A673 (cell line): ENCODE data around the gene AP2B1. TPM values are rescaled to one million over a fixed set of nuclear protein-coding genes. Genes with fewer than 3 reads are reported as not detected.
A peak's percentile ranks its signal among the peaks of the same experiment; 100 is the strongest.

ENCODE experiments used
- BruUV-seq: library from RNA; stranded (reverse); fragments of 400-500 nt; replicated peaks from 2 replicates; lab custom pipeline; 2021; lab: Mats Ljungman, UMichigan
- CTCF ChIA-PET: fragments of 300-600 bp; sonication (Branson Sonifier 250); formaldehyde crosslinking; loops from one replicate; lab custom pipeline; 2022; ENCODE audit warnings: antibody characterized with exemption; lab: Charles Lee
- POLR2A ChIA-PET: fragments of 300-600 bp; sonication (Branson Sonifier 250); formaldehyde crosslinking; loops from one replicate; lab custom pipeline; 2022; ENCODE audit warnings: antibody characterized with exemption; ENCODE audit not compliant: low non-redundant PET; lab: Charles Lee
- DNase-seq: peaks from one replicate; pipeline ENCODE4 v3.0.0-alpha.2; 2015; ENCODE audit warnings: low spot score
- H3K27ac ChIP-seq: fragments of 200-600 bp; sonication (generic); 2 replicates; pipeline ENCODE4 v1.5.1; 2016; ENCODE audit warnings: mixed run types, low read depth, mild to moderate bottlenecking, mixed read lengths, antibody characterized with exemption, low read length; ENCODE audit not compliant: poor library complexity, severe bottlenecking
- H3K27me3 ChIP-seq: fragments of 200-600 bp; sonication (generic); replicated peaks from 2 replicates; pipeline ENCODE4 v1.6.1; 2017; ENCODE audit warnings: mixed run types, low read depth, mild to moderate bottlenecking, mixed read lengths, antibody characterized with exemption, low read length; ENCODE audit not compliant: insufficient read depth, poor library complexity
- H3K36me3 ChIP-seq: fragments of 200-600 bp; sonication (generic); 2 replicates; pipeline ENCODE4 v1.6.1; 2016; ENCODE audit warnings: mixed run types, mild to moderate bottlenecking, mixed read lengths, antibody characterized with exemption, low read length; ENCODE audit not compliant: insufficient read depth, poor library complexity, severe bottlenecking
- H3K4me1 ChIP-seq: fragments of 200-600 bp; sonication (generic); 2 replicates; pipeline ENCODE4 v1.6.1; 2017; ENCODE audit warnings: mixed run types, mild to moderate bottlenecking, mixed read lengths, antibody characterized with exemption, low read length; ENCODE audit not compliant: insufficient read depth, poor library complexity, severe bottlenecking
- H3K4me3 ChIP-seq: fragments of 200-600 bp; sonication (generic); 2 replicates; pipeline ENCODE4 v1.5.1; 2016; ENCODE audit warnings: low read depth, mixed run types, mild to moderate bottlenecking, mixed read lengths, low read length; ENCODE audit not compliant: poor library complexity, severe bottlenecking
- H3K9me3 ChIP-seq: fragments of 200-600 bp; sonication (generic); 2 replicates; pipeline ENCODE4 v1.6.1; 2016; ENCODE audit warnings: mixed run types, low read depth, mild to moderate bottlenecking, mixed read lengths, antibody characterized with exemption, low read length; ENCODE audit not compliant: poor library complexity, severe bottlenecking
- EZH2 ChIP-seq: fragments of 200-600 bp; sonication (generic); IDR thresholded peaks from 2 replicates; pipeline ENCODE4 v1.6.1; 2017; ENCODE audit warnings: borderline replicate concordance, low read depth, mild to moderate bottlenecking, mixed read lengths, antibody characterized with exemption, low read length; ENCODE audit not compliant: poor library complexity, severe bottlenecking
- intact Hi-C: fragments of 100-400 bp; cut with micrococcal nuclease; formaldehyde crosslinking; loops from one replicate; pipeline ENCODE4 v1.10.0; 2022; ENCODE audit not compliant: unreplicated experiment
- total RNA-seq: library from RNA; stranded (reverse); gene quantifications from 2 replicates; pipeline ENCODE4 v1.2.3, GENCODE V29; 2021
- TF ChIP-seq, protein P1 (sequence below): fragments of 300-800, 200-600 bp; sonication (generic); conservative IDR thresholded peaks from 2 replicates; pipeline ENCODE4 v1.5.1; 2017; ENCODE audit warnings: low read depth, mild to moderate bottlenecking, antibody characterized with exemption, low read length, moderate library complexity, mixed read lengths

Gene AP2B1
- total RNA-seq, 1 experiment from 2014 or later: 124 TPM

DNA sequence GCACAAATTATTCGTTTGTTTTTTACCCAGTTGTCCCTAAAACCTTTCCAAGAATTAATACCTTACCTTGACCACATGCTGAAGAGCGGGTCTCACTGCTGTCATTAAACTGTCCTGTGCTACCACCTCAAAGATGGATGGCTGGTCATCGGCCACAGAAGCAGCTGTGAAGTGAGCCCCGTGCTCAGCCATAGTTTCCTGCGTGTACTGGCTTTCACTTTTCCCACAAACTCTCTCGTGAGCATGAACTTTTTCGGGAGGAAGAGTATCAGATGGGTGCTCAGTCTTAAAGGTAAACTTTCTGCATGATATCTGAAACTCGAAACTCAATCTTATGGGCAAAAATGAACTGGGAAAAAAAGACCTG is 9.3 kb upstream of the AP2B1 start:
- Histone ChIP-seq H3K4me1 (peaks cover 3% of the 10 kb centered on the region), H3K27ac (peak overlapping the region; percentile 77), H3K36me3 (peaks cover 3% of the 10 kb centered on the region), H3K4me3 (peak overlapping the region; percentile 64), H3K9me3 (no peaks in the 10 kb centered on the region), H3K27me3 (no peaks in the 10 kb centered on the region)
- DNase-seq: no peak
- BruUV-seq: TSS peak; percentile 86
- intact Hi-C loops: no loop called here
- TF ChIP-seq, protein P1, sequence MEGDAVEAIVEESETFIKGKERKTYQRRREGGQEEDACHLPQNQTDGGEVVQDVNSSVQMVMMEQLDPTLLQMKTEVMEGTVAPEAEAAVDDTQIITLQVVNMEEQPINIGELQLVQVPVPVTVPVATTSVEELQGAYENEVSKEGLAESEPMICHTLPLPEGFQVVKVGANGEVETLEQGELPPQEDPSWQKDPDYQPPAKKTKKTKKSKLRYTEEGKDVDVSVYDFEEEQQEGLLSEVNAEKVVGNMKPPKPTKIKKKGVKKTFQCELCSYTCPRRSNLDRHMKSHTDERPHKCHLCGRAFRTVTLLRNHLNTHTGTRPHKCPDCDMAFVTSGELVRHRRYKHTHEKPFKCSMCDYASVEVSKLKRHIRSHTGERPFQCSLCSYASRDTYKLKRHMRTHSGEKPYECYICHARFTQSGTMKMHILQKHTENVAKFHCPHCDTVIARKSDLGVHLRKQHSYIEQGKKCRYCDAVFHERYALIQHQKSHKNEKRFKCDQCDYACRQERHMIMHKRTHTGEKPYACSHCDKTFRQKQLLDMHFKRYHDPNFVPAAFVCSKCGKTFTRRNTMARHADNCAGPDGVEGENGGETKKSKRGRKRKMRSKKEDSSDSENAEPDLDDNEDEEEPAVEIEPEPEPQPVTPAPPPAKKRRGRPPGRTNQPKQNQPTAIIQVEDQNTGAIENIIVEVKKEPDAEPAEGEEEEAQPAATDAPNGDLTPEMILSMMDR: no peak
- no peak for TF ChIP-seq EZH2
- POLR2A ChIA-PET: no interaction called here
- CTCF ChIA-PET: no interaction called here

DNA sequence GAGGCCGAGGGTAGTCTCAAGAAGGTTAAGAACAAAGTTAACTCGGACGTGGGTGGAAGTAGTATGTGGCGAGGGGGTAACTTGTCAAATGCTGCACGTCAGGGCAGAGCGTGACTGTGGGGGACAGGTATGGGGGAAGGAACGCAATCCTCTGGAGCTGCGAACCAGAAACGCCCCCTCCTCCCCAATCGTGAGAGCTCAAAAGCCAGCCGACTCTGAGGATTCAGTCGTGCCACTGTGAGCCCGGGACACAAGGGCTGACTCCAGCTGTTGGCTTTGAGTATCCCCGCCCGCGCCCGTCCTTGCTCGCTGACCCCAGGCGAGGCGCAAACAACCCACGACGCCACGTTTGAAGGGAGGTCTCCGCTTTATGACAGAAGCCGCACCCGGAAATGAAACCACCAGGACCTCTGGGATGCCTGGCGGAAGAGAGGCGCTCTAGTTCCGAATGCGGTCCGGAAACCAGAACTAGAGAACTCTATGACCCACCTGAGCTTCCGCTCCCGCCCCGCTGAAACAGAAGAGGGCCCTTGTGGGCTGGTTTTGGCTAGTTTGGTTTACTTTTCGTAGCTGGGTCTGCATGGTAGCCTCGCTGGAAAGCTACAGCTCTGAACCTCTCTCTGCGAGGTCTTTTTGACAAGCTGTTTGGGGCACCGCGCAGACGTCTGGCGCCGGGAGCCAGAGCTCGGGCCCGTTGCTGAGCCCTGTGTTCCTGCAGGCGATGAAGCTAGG is 8.8 kb upstream of the AP2B1 start, which contains the start of gene PEX12:
Gene PEX12, minus strand, starts transcription at position 375 of the 732 bp plus-strand sequence. CDS start 550 bp downstream, outside the sequence.
- Histone ChIP-seq H3K4me3 (peak within 1 kb of the TSS; percentile 64), H3K9me3 (no peaks in the 10 kb centered on the region), H3K27me3 (no peaks in the 10 kb centered on the region), H3K36me3 (peaks cover 3% of the 10 kb centered on the region), H3K4me1 (peaks cover 3% of the 10 kb centered on the region), H3K27ac (peak within 1 kb of the TSS; percentile 77)
- intact Hi-C loops: no loop called here
- TF ChIP-seq EZH2: no peak
- TF ChIP-seq, protein P1: no peak
- CTCF ChIA-PET: interaction anchor here (1.5 kb wide), 1 partner anchor 10 kb away, joined by 3 read pairs; no protein-coding TSS in a partner anchor
- BruUV-seq: no TSS peak
- peak; percentile 84 for DNase-seq
- POLR2A ChIA-PET: no interaction called here

DNA sequence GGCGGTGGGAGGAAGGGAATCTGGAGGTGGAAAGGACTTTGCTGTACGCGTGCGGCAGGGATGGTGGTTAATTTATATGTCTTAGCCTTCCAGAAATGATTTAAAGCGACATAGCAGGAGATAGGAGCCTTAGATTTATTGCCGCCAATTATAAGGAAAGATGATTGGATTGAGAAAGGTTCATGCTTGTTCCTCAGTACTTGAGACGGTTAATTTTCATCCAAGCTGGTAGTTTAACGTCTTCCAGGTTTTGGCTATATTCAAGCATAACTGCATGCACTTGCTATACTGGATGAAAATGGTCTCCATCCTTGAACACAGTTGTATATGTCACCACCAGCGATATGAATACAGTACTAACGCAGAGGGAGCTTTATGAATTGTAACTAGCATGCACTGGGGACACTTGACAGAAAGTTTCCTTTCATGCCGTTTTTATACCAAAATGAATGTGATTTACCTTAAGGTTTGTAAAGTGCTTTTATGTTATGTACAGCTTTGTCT is 8.1 kb upstream of the AP2B1 start:
- TSS peak; percentile 85 for BruUV-seq
- ChIA-PET CTCF (interaction anchor here (1.5 kb wide), 1 partner anchor 11 kb away, joined by 3 read pairs; no protein-coding TSS in a partner anchor), POLR2A (no interaction called here)
- H3K27ac ChIP-seq: peak overlapping the region; percentile 77
- TF ChIP-seq, protein P1: no peak
- TF ChIP-seq EZH2: no peak
- no peak for DNase-seq
- H3K9me3 ChIP-seq: no peaks in the 10 kb centered on the region
- H3K4me3 ChIP-seq: peak overlapping the region; percentile 64
- peaks cover 3% of the 10 kb centered on the region for H3K4me1 ChIP-seq
- H3K36me3 ChIP-seq: peaks cover 3% of the 10 kb centered on the region
- no peaks in the 10 kb centered on the region for H3K27me3 ChIP-seq
- intact Hi-C loops: no loop called here
